Transverse colon (tissue), 4 donors: ENCODE measurements around the gene SENP8. TPM values are rescaled to one million over a fixed set of nuclear protein-coding genes. Genes with fewer than 3 reads are reported as not detected.

ENCODE experiments used
- DNase-seq: peaks from one replicate; pipeline ENCODE4 v3.0.0-alpha.2; 2019
- H3K27ac ChIP-seq, 4 donors: fragments of 200-600 bp; sonication (generic); 2 replicates each; pipeline ENCODE4 v1.5.1; 2016 to 2018; ENCODE audit warnings: inconsistent platforms in 4 of 4
- H3K27me3 ChIP-seq: fragments of 200-600 bp; sonication (generic); 2 replicates; pipeline ENCODE4 v1.5.1; 2017; ENCODE audit warnings: inconsistent platforms
- H3K36me3 ChIP-seq, 4 donors: fragments of 200-600 bp; sonication (generic); 2 replicates each; pipeline ENCODE4 v1.5.1; 2017 to 2019; ENCODE audit warnings: inconsistent platforms in 4 of 4
- H3K4me1 ChIP-seq, 4 donors: fragments of 200-600 bp; sonication (generic); 2 replicates each; pipeline ENCODE4 v1.5.1; 2017 to 2020; ENCODE audit warnings: inconsistent platforms in 4 of 4
- H3K4me3 ChIP-seq, 4 donors: fragments of 200-600 bp; sonication (generic); 1 replicate in 1 of 4; 2 replicates in 3 of 4; pipeline versions ENCODE4 v1.5.1 to v1.6.1; 2017 to 2019; ENCODE audit warnings: inconsistent platforms in 4 of 4
- H3K9me3 ChIP-seq, 2 donors: fragments of 200-600 bp; sonication (generic); 2 replicates each; pipeline ENCODE4 v1.5.1; 2017 to 2019; ENCODE audit warnings: inconsistent platforms in 2 of 2
- EP300 ChIP-seq: sonication (generic); formaldehyde crosslinking; IDR thresholded peaks from one replicate; pipeline ENCODE4 v1.6.1; 2017; ENCODE audit warnings: antibody characterized with exemption, low read depth
- POLR2A ChIP-seq: fragments of 450-650 bp; IDR thresholded peaks from one replicate; pipeline ENCODE4 v1.6.1; 2016; ENCODE audit warnings: antibody characterized with exemption, mild to moderate bottlenecking, moderate library complexity
- POLR2AphosphoS5 ChIP-seq, 3 donors: sonication (generic); formaldehyde crosslinking; IDR thresholded peaks; one replicate each; pipeline ENCODE4 v1.6.1; 2016; ENCODE audit warnings: antibody characterized with exemption in 3 of 3
- WGBS, 2 donors: methylation state at CpG; one replicate each; pipeline ENCODE4 v1.1.5; 2018; ENCODE audit warnings: low coverage in 1 of 2; 5-methylcytosine and 5-hydroxymethylcytosine counted together
- in situ Hi-C, 4 donors: fragments of 200-750 bp; cut with MboI; loops; one replicate each; pipeline versions ENCODE4 v1.15.0 to v1.15.1; 2017; ENCODE audit warnings: low sequenced_read_pairs in 3 of 4, low pct_ligation_motif_present in 1 of 4, low pct_unique_long_range_greater_than_20kb in 1 of 4
- intact Hi-C: fragments of 100-400 bp; cut with DNase I; formaldehyde crosslinking; loops from one replicate; pipeline ENCODE4 v1.15.1; 2023; ENCODE audit warnings: low total_unique reads
- total RNA-seq, 4 donors: library from RNA; depleted of rRNA; stranded (reverse); fragments of >200 nt; gene quantifications; one replicate each; pipeline ENCODE4 v1.1.0, GENCODE V29; 2016
- TF ChIP-seq, protein P1 (sequence below), 5 experiments: fragments of 200-600 bp in 3 of 5; fragments of 450-650 bp in 2 of 5; sonication (generic) in 3 of 5; IDR thresholded peaks; 1 replicate in 2 of 5; 2 replicates in 3 of 5; pipeline ENCODE4 v1.5.1; 2016 to 2017; ENCODE audit warnings: antibody characterized with exemption in 5 of 5, inconsistent platforms in 3 of 5, mild to moderate bottlenecking in 2 of 5, moderate library complexity in 1 of 5

The SENP8 gene
- total RNA-seq, 4 donors from 2014 or later, result 2.3 to 3.8 (median 2.5) TPM

DNA sequence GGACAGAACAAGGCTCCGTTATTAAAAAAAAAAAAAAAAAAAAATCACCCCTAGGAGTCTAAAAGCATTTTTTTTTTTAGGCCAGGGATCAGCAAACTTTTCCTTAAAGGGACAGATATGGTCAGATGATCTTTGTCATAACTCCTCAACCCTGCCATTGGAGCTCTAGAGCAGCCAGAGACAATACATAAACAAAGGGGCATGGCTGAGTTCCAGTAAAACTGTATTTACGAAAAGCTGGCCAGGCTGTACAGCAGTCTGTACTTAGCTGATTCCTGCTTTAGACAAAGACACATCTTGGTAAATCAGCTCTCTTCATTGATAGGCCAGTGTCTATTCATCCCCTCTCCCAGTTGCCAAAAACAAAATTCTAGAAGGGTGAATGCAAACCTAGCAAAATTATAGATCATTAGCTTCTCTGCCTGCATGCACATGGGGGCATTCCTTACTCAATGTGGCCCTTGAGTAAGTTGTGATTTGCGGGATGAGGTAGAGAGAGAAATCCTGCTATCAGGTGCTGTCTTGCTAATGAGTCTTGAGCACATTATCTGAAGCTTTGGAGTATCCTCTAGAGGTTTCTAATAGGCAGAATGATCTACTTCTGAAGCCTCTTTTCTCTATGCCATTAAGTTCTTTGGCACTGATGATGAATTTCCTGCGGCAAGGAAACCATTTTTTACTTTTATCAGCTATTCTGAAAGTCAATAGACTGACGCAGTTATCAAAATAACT is 35.2 kb downstream of the SENP8 start:
- intact Hi-C loops, result loop anchor here (10.0 kb wide), 1 partner anchor 409 kb away; no protein-coding TSS in a partner anchor
- no peaks in the 10 kb centered on the region for H3K9me3 ChIP-seq
- peaks cover 0 to 31% (median 10%) of the 10 kb centered on the region in 4 donors for H3K4me1 ChIP-seq
- TF ChIP-seq EP300 (no peak), POLR2A (no peak), POLR2AphosphoS5 (IDR thresholded peaks at IDR 0.05) (no peak)
- TF ChIP-seq, protein P1, sequence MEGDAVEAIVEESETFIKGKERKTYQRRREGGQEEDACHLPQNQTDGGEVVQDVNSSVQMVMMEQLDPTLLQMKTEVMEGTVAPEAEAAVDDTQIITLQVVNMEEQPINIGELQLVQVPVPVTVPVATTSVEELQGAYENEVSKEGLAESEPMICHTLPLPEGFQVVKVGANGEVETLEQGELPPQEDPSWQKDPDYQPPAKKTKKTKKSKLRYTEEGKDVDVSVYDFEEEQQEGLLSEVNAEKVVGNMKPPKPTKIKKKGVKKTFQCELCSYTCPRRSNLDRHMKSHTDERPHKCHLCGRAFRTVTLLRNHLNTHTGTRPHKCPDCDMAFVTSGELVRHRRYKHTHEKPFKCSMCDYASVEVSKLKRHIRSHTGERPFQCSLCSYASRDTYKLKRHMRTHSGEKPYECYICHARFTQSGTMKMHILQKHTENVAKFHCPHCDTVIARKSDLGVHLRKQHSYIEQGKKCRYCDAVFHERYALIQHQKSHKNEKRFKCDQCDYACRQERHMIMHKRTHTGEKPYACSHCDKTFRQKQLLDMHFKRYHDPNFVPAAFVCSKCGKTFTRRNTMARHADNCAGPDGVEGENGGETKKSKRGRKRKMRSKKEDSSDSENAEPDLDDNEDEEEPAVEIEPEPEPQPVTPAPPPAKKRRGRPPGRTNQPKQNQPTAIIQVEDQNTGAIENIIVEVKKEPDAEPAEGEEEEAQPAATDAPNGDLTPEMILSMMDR (IDR thresholded peaks at IDR 0.05), result no peak
- peak overlapping the region in 2 of 4 donors; percentile 3 to 16 for H3K27ac ChIP-seq
- no peaks in the 10 kb centered on the region for H3K36me3 ChIP-seq
- 57 to 75% methylated on average over 2 to 5 of the region's 5 CpGs for WGBS, 2 donors
- no peak overlapping the region for H3K4me3 ChIP-seq
- DNase-seq, result no peak
- in situ Hi-C loops, result loop anchor here (10.0 to 25.0 kb wide), 6 partner anchors 266 to 691 kb away; partner anchors contain the start of gene NR2E3 (in 1 of the 4)
- H3K27me3 ChIP-seq, result no peaks in the 10 kb centered on the region

DNA sequence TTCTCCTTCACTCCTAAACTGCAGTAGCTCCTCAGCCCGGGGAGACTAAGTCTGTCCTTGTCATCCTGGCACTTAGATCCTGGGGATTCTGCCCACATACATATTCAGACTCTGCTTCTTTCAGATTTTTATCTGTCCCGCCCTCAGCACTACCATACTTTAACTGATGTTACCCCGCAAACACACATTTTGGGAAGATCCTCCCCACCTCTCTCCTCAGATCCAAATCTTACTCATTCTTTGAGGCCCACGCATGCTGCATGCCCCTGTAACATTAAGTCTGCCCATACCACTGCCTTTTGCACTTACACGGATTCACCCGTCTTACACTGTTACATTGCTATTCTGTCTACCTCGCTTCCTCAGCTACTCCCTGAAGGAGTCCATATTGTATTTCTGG is 36.1 kb downstream of the SENP8 start:
- peak overlapping the region; percentile 80 to 83 (median 81) for H3K27ac ChIP-seq
- TF ChIP-seq, protein P1 (IDR thresholded peaks at IDR 0.05), result no peak
- TF ChIP-seq POLR2A, result no peak
- no peak for TF ChIP-seq EP300
- no peak for TF ChIP-seq POLR2AphosphoS5 (IDR thresholded peaks at IDR 0.05)
- no peaks in the 10 kb centered on the region for H3K9me3 ChIP-seq
- H3K4me1 ChIP-seq, result peaks cover 0 to 31% (median 10%) of the 10 kb centered on the region in 4 donors
- no peaks in the 10 kb centered on the region for H3K36me3 ChIP-seq
- H3K4me3 ChIP-seq, result no peak overlapping the region
- in situ Hi-C loops (loop anchor here (10.0 to 25.0 kb wide), 6 partner anchors 267 to 692 kb away; partner anchors contain the start of gene NR2E3 (in 1 of the 4)), intact Hi-C loops (loop anchor here (10.0 kb wide), 1 partner anchor 410 kb away; no protein-coding TSS in a partner anchor)
- 83 to 92% methylated on average over 7 of the region's 7 CpGs for WGBS, 2 donors
- DNase-seq, result no peak
- no peaks in the 10 kb centered on the region for H3K27me3 ChIP-seq

- peaks cover 0 to 31% (median 10%) of the 10 kb centered on the region in 4 donors for H3K4me1 ChIP-seq
- in situ Hi-C loops, result loop anchor here (10.0 to 25.0 kb wide), 6 partner anchors 268 to 693 kb away; partner anchors contain the start of gene NR2E3 (in 1 of the 4)
- no peaks in the 10 kb centered on the region for H3K36me3 ChIP-seq
- peak overlapping the region; percentile 80 to 83 (median 81) for H3K27ac ChIP-seq
- TF ChIP-seq EP300 (no peak), POLR2A (peak; percentile 57), POLR2AphosphoS5 (IDR thresholded peaks at IDR 0.05) (peak; percentile 54 to 69 (median 63))
- TF ChIP-seq, protein P1 (IDR thresholded peaks at IDR 0.05), result no peak
- H3K4me3 ChIP-seq, result peak overlapping the region; percentile 23 to 63 (median 43)
- 43% methylated on average over 14 of the region's 14 CpGs; no CpG with 5 or more reads in 1 of the 2 donors for WGBS, 2 donors
- no peaks in the 10 kb centered on the region for H3K9me3 ChIP-seq
- peak; percentile 86 for DNase-seq
- intact Hi-C loops, result loop anchor here (10.0 kb wide), 1 partner anchor 410 kb away; no protein-coding TSS in a partner anchor
- no peaks in the 10 kb centered on the region for H3K27me3 ChIP-seq
These were observed 36.9 kb downstream of the SENP8 start for GRCh38 chr15:72155003-72155621.
